GM23338 (cell line): Measurements from ENCODE around the gene RIC8B.

ENCODE experiments used
- CREB1 ChIP-seq: fragments of 250-450 bp; sonication (Bioruptor Pico); IDR thresholded peaks from 2 replicates; pipeline ENCODE4 v1.5.0; 2020; ENCODE audit warnings: low read depth, mild to moderate bottlenecking, moderate library complexity
- CTCF ChIP-seq, 2 experiments: fragments of 200-600 bp in 1 of 2; sonication (generic) in 1 of 2; conservative IDR thresholded peaks; 2 replicates each; pipeline versions ENCODE4 v1.5.1 to v1.6.1; 2016 to 2017; ENCODE audit warnings: antibody characterized with exemption in 2 of 2, low read depth in 2 of 2, mild to moderate bottlenecking in 2 of 2, moderate library complexity in 1 of 2
- ETS1 ChIP-seq: IDR thresholded peaks from 2 replicates; pipeline ENCODE4 v1.6.1; 2016; ENCODE audit warnings: antibody characterized with exemption
- EZH2 ChIP-seq: fragments of 200-600 bp; sonication (generic); IDR thresholded peaks from one replicate; pipeline ENCODE4 v1.8.0; 2017; ENCODE audit warnings: antibody characterized with exemption, mild to moderate bottlenecking, low read depth; ENCODE audit not compliant: unreplicated experiment
- EZH2phosphoT487 ChIP-seq: fragments of 200-600 bp; sonication (generic); IDR thresholded peaks from one replicate; pipeline ENCODE4 v1.8.1; 2018; ENCODE audit warnings: antibody characterized with exemption; ENCODE audit not compliant: unreplicated experiment
- JUNB ChIP-seq: IDR thresholded peaks from one replicate; pipeline ENCODE4 v1.6.1; 2016; ENCODE audit warnings: antibody characterized with exemption; ENCODE audit not compliant: unreplicated experiment
- NANOG ChIP-seq: IDR thresholded peaks from 2 replicates; pipeline ENCODE4 v1.6.1; 2016; ENCODE audit warnings: antibody characterized with exemption, borderline replicate concordance
- POLR2AphosphoS5 ChIP-seq: IDR thresholded peaks from 2 replicates; pipeline ENCODE4 v1.6.1; 2016; ENCODE audit warnings: antibody characterized with exemption, low read depth
- REST ChIP-seq: IDR thresholded peaks from one replicate; pipeline ENCODE4 v1.6.1; 2018; ENCODE audit warnings: antibody characterized with exemption; ENCODE audit not compliant: unreplicated experiment
- STAT1 ChIP-seq: IDR thresholded peaks from one replicate; pipeline ENCODE4 v1.6.1; 2016; ENCODE audit warnings: antibody characterized with exemption; ENCODE audit not compliant: unreplicated experiment
- ZNF331 ChIP-seq: fragments of 250-450 bp; sonication (Bioruptor Pico); IDR thresholded peaks from 2 replicates; pipeline ENCODE4 v1.5.0; 2020; ENCODE audit warnings: low read depth, mild to moderate bottlenecking, moderate library complexity
- ZNF462 ChIP-seq: fragments of 250-450 bp; sonication (Bioruptor Pico); IDR thresholded peaks from 2 replicates; pipeline ENCODE4 v1.5.0; 2020; ENCODE audit warnings: mild to moderate bottlenecking, moderate library complexity

GRCh38 chr12:106816231-106816630, 41.7 kb downstream of the RIC8B start:
- no peak for TF ChIP-seq EZH2
- no peak for TF ChIP-seq CTCF (conservative IDR thresholded peaks at IDR 0.05; ENCODE audit: low read depth in 2 of 2)
- TF ChIP-seq ETS1 = no peak
- TF ChIP-seq NANOG = no peak
- TF ChIP-seq EZH2phosphoT487 = no peak
- TF ChIP-seq POLR2AphosphoS5 = no peak
- no peak for TF ChIP-seq JUNB
- no peak for TF ChIP-seq REST
- TF ChIP-seq CREB1 (CRISPR knock-in tag) = no peak
- no peak for TF ChIP-seq ZNF331 (CRISPR knock-in tag)
- TF ChIP-seq ZNF462 (CRISPR knock-in tag) = no peak
- TF ChIP-seq STAT1 = no peak
